ENCODE data around the gene TBC1D24.

- TF ChIP-seq POLR2A (IDR thresholded peaks at IDR 0.05; ENCODE audit: extremely low read depth, insufficient read length) (no peak), CTCF (IDR thresholded peaks at IDR 0.05; ENCODE audit: low read depth, low read length) (no peak), MAX (IDR thresholded peaks at IDR 0.05; ENCODE audit: low read depth, low read length) (no peak)
Observed at GRCh38 chr16:2535625-2536013, 60.7 kb downstream of the TBC1D24 start.
